Stimulated activated naive B cell treated with anti-CD40 and anti-IgM and Interleukin-4, amounts not matched to agents 10 μg/mL and 1 μg/mL and 100 μg/mL, for 72 hours (primary cell): Measurements from ENCODE around the gene SPHKAP.

Experiments used
- ATAC-seq, 2 donors: fragments of 150-1000 bp; cut with Tn5 transposase; replicated peaks; 2 replicates each; pipeline ENCODE4 v1.10.0; 2021; ENCODE audit warnings: moderate library complexity in 1 of 2
- DNase-seq: peaks from one replicate; pipeline ENCODE4 v3.0.0; 2021
- H3K27ac Mint-ChIP-seq: one replicate; pipeline ENCODE4 v1.8.0; 2022; ENCODE audit warnings: mild to moderate bottlenecking, mixed read lengths
- H3K27me3 Mint-ChIP-seq, 2 donors: one replicate each; pipeline ENCODE4 v1.8.0; 2022; ENCODE audit warnings: mixed read lengths in 2 of 2
- H3K36me3 Mint-ChIP-seq, 2 donors: one replicate each; pipeline ENCODE4 v1.8.0; 2022; ENCODE audit warnings: mixed read lengths in 2 of 2, mild to moderate bottlenecking in 1 of 2
- H3K4me1 Mint-ChIP-seq, 2 donors: one replicate each; pipeline ENCODE4 v1.8.0; 2022; ENCODE audit warnings: mixed read lengths in 2 of 2, mild to moderate bottlenecking in 1 of 2
- H3K4me3 Mint-ChIP-seq, 2 donors: one replicate each; pipeline ENCODE4 v1.8.0; 2022; ENCODE audit warnings: mild to moderate bottlenecking in 2 of 2, mixed read lengths in 2 of 2, moderate library complexity in 1 of 2
- H3K9me3 Mint-ChIP-seq, 2 donors: one replicate each; pipeline ENCODE4 v1.8.0; 2022; ENCODE audit warnings: mixed read lengths in 2 of 2, mild to moderate bottlenecking in 1 of 2

The SPHKAP gene

DNA sequence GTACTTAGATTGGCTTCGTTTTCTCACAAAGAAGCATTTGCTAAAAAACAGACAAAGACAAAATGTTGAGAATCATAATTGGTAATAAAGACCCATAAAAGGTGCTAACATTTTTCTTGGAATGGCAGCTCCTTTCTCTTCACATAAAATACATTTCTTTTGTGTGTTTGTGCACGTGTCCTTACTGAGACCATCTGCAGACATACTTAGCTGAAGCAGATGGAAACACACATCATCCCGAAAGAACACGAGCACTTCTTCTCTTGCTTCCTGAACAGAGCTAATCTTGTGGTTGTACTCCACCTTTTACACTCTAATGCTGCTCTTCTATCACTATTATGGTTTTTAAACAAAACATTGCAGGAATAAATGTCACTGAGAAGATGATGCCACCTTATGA, 142.5 kb downstream of the SPHKAP start:
- no peak overlapping the region for H3K4me3 Mint-ChIP-seq
- no peaks in the 10 kb centered on the region for H3K36me3 Mint-ChIP-seq
- no peak overlapping the region for H3K27ac Mint-ChIP-seq
- no peaks in the 10 kb centered on the region for H3K4me1 Mint-ChIP-seq
- no peaks in the 10 kb centered on the region for H3K9me3 Mint-ChIP-seq
- H3K27me3 Mint-ChIP-seq, result no peaks in the 10 kb centered on the region
- DNase-seq (no peak), ATAC-seq (no peak)

DNA sequence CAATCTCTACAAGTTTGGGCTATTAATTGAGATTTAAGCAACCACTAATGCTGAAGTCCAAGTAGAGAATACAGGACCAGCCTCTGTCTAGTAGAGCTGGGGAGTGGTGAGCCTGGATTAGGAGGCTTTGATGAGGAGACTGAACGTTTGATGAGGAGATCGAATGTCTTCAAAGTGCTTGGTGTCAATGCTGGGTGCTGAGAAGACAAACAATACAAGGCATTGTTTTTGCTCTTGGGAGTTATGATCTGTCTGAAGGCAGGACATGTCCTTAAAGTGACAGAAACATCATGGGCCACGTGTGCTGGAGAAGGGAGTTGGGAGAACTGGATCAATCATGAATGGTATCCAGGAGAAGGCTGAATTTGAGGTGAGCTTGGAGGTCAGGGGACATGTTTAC, 143.6 kb downstream of the SPHKAP start:
- Mint-ChIP-seq H3K27me3 (no peaks in the 10 kb centered on the region), H3K27ac (no peak overlapping the region), H3K4me1 (no peaks in the 10 kb centered on the region), H3K9me3 (peaks cover 2 to 6% of the 10 kb centered on the region in 2 donors), H3K4me3 (no peak overlapping the region), H3K36me3 (no peaks in the 10 kb centered on the region)
- no peak for DNase-seq
- no peak for ATAC-seq

- DNase-seq, result no peak
- H3K9me3 Mint-ChIP-seq, result peaks cover 0 to 8% of the 10 kb centered on the region in 2 donors
- H3K27me3 Mint-ChIP-seq, result no peaks in the 10 kb centered on the region
- no peak overlapping the region for H3K4me3 Mint-ChIP-seq
- H3K4me1 Mint-ChIP-seq, result no peaks in the 10 kb centered on the region
- no peak overlapping the region for H3K27ac Mint-ChIP-seq
- ATAC-seq, result no peak
- no peaks in the 10 kb centered on the region for H3K36me3 Mint-ChIP-seq
These were observed 157.9 kb downstream of the SPHKAP start for GRCh38 chr2:228023619-228024018.

- ATAC-seq, result no peak
- Mint-ChIP-seq H3K9me3 (peaks cover 0 to 10% of the 10 kb centered on the region in 2 donors), H3K27me3 (no peaks in the 10 kb centered on the region), H3K4me1 (no peaks in the 10 kb centered on the region), H3K36me3 (no peaks in the 10 kb centered on the region), H3K4me3 (no peak overlapping the region), H3K27ac (no peak overlapping the region)
- DNase-seq, result no peak
These were observed 163.2 kb downstream of the SPHKAP start for GRCh38 chr2:228018311-228018710.

GRCh38 chr2:228017784-228018183, 163.7 kb downstream of the SPHKAP start:
- H3K36me3 Mint-ChIP-seq, result no peaks in the 10 kb centered on the region
- no peaks in the 10 kb centered on the region for H3K4me1 Mint-ChIP-seq
- no peaks in the 10 kb centered on the region for H3K27me3 Mint-ChIP-seq
- peaks cover 0 to 10% of the 10 kb centered on the region in 2 donors for H3K9me3 Mint-ChIP-seq
- no peak for DNase-seq
- H3K27ac Mint-ChIP-seq, result no peak overlapping the region
- H3K4me3 Mint-ChIP-seq, result no peak overlapping the region
- ATAC-seq, result no peak

GRCh38 chr2:228016402-228016801, 165.1 kb downstream of the SPHKAP start:
- H3K27ac Mint-ChIP-seq, result no peak overlapping the region

DNA sequence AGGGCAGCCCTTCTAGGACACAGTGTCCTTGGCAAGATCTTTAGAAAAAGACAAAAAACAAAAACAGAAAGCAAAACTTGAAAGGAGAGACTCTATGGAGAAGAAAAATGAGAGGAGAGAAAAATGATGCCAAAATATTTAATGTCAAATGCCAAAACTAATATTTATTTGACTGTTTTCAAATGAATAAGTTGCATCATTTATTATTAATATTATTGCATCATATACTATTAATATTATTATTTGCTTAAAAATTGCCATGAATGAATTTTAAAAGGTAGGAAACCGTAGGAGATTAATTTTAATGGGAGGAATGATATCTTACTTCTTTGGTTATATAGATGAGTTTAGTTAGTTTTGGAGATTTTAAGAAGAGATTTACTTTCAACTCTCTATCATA, 165.7 kb downstream of the SPHKAP start:
- no peaks in the 10 kb centered on the region for H3K27me3 Mint-ChIP-seq
- ATAC-seq (no peak), DNase-seq (no peak)
- no peak overlapping the region for H3K4me3 Mint-ChIP-seq
- no peak overlapping the region for H3K27ac Mint-ChIP-seq
- H3K9me3 Mint-ChIP-seq, result peaks cover 0 to 7% of the 10 kb centered on the region in 2 donors
- no peaks in the 10 kb centered on the region for H3K36me3 Mint-ChIP-seq
- H3K4me1 Mint-ChIP-seq, result no peaks in the 10 kb centered on the region

More at GRCh38 chr2:228016402-228016801, 165.1 kb downstream of the SPHKAP start:
- Mint-ChIP-seq H3K4me3 (no peak overlapping the region), H3K27me3 (no peaks in the 10 kb centered on the region), H3K4me1 (no peaks in the 10 kb centered on the region), H3K36me3 (no peaks in the 10 kb centered on the region), H3K9me3 (peaks cover 0 to 7% of the 10 kb centered on the region in 2 donors)
- DNase-seq (no peak), ATAC-seq (no peak)

DNA sequence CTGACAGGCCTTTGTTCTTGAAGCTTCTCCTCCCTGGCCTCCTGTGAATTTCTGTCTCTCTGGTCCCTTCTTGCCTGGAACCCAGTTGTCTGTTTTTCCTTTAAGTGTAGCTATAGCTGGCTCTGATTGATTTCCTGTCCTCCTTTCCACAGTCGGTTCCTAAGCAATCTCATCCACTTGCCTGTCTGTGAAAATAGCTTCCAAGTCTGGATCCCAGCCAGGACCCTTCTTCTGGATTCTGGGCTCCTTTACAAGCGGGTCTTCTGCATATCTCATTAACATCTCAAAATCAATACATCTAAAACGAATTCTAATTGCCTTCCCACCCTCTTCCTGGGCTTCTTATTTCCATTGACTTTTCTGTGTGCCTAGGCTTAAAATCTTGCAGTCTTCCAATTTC, 185.1 kb downstream of the SPHKAP start:
- no peaks in the 10 kb centered on the region for H3K36me3 Mint-ChIP-seq
- no peak overlapping the region for H3K27ac Mint-ChIP-seq
- no peaks in the 10 kb centered on the region for H3K27me3 Mint-ChIP-seq
- ATAC-seq, result no peak
- peaks cover 0 to 1% of the 10 kb centered on the region in 2 donors for H3K9me3 Mint-ChIP-seq
- no peak for DNase-seq
- H3K4me3 Mint-ChIP-seq, result no peak overlapping the region
- H3K4me1 Mint-ChIP-seq, result no peaks in the 10 kb centered on the region

GRCh38 chr2:227990937-227991336, 190.6 kb downstream of the SPHKAP start:
- H3K9me3 Mint-ChIP-seq, result no peaks in the 10 kb centered on the region
- no peaks in the 10 kb centered on the region for H3K27me3 Mint-ChIP-seq
- no peak overlapping the region for H3K27ac Mint-ChIP-seq
- no peaks in the 10 kb centered on the region for H3K4me1 Mint-ChIP-seq
- no peaks in the 10 kb centered on the region for H3K36me3 Mint-ChIP-seq
- H3K4me3 Mint-ChIP-seq, result no peak overlapping the region
- ATAC-seq, result no peak
- DNase-seq, result no peak

DNA sequence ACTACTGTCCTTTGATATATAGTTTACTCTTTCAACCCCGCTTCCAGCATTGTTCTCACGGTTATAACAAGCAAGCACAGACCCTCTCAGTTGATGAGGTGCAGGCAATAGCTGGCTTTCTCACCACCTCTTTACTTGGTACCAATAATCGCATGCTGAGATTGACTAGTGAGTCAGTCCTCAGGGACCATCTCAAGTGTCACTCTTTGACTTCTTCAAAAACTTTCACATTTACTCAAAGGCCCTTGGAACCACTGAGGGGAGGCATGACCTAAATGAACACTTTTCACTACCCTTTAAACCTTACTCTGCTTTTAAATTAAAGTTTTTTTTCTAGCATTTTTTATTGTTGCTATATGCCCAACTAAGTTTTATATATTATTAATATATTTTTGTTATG, 208.2 kb downstream of the SPHKAP start:
- Mint-ChIP-seq H3K27me3 (peaks cover 0 to 5% of the 10 kb centered on the region in 2 donors), H3K4me1 (no peaks in the 10 kb centered on the region), H3K9me3 (peaks cover 0 to 2% of the 10 kb centered on the region in 2 donors), H3K4me3 (no peak overlapping the region), H3K27ac (no peak overlapping the region), H3K36me3 (no peaks in the 10 kb centered on the region)
- ATAC-seq (peak; percentile 36 to 45), DNase-seq (no peak)

DNA sequence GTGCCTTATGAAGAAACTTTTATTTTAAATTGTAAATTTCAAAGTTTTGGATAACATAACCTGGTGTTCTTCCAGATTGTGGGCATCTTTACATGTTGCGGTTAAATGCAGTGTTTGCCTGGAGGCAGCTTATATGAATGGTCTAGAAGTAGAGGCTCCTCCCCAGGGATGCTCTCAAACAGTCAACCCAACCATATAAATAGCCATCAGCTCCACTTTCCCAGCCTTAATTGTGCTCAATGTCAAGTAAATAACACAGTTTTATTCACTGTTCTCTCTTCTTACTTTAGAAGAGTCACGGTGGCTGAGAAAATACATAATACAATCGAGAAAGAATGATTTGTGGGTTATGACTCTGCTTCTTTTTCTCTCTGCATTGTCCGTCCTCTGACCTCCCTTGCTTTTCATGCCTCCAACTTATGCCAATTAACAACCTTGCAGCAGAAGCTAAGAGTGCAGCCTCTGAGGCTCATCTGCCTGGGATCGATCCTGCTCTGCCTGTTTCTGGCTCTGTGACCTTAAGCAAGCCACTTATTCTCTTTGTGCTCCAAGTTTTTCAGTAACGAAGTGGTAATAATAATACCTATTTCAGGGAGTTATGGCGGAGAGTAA, 209.8 kb downstream of the SPHKAP start:
- H3K27ac Mint-ChIP-seq, result no peak overlapping the region
- ATAC-seq, result no peak
- H3K4me1 Mint-ChIP-seq, result no peaks in the 10 kb centered on the region
- H3K9me3 Mint-ChIP-seq, result peaks cover 0 to 3% of the 10 kb centered on the region in 2 donors
- H3K4me3 Mint-ChIP-seq, result no peak overlapping the region
- H3K36me3 Mint-ChIP-seq, result no peaks in the 10 kb centered on the region
- peaks cover 0 to 5% of the 10 kb centered on the region in 2 donors for H3K27me3 Mint-ChIP-seq
- DNase-seq, result no peak

DNA sequence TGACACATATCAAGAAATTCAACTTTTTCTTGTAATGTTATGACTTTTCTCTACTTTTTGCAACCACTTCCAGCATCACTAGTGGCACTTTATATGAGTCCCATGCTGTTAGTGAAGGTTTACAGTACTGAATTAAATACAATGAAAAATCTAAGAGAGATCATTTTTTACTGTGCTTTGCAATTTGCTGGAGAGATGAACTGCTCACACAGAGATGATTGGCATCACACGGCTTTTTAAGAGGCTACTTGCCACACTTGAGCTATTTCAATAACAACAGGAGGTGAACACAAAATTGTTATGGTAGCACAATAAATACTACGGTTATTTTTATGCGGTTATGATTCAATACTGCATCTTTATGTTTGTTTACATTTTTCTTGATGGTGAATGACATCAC, 221.2 kb downstream of the SPHKAP start:
- Mint-ChIP-seq H3K4me1 (no peaks in the 10 kb centered on the region), H3K36me3 (no peaks in the 10 kb centered on the region), H3K4me3 (no peak overlapping the region), H3K9me3 (peaks cover 2 to 3% of the 10 kb centered on the region in 2 donors), H3K27me3 (no peaks in the 10 kb centered on the region), H3K27ac (no peak overlapping the region)
- ATAC-seq (no peak), DNase-seq (no peak)

GRCh38 chr2:227942965-227943364, 238.5 kb downstream of the SPHKAP start:
- peaks cover 0 to 7% of the 10 kb centered on the region in 2 donors for H3K27me3 Mint-ChIP-seq
- H3K4me3 Mint-ChIP-seq, result no peak overlapping the region

GRCh38 chr2:227942021-227942420, 239.5 kb downstream of the SPHKAP start:
- ATAC-seq, result peak; percentile 50 to 69

More at GRCh38 chr2:227942965-227943364, 238.5 kb downstream of the SPHKAP start:
- Mint-ChIP-seq H3K4me1 (no peaks in the 10 kb centered on the region), H3K9me3 (peaks cover 5% of the 10 kb centered on the region in 2 donors), H3K27ac (no peak overlapping the region), H3K36me3 (no peaks in the 10 kb centered on the region)
- DNase-seq (no peak), ATAC-seq (no peak)

GRCh38 chr2:227939271-227940027, 242.0 kb downstream of the SPHKAP start:
- H3K27ac Mint-ChIP-seq, result no peak overlapping the region
- DNase-seq (no peak), ATAC-seq (no peak)
- no peak overlapping the region for H3K4me3 Mint-ChIP-seq
- peaks cover 0 to 7% of the 10 kb centered on the region in 2 donors for H3K27me3 Mint-ChIP-seq
- H3K4me1 Mint-ChIP-seq, result no peaks in the 10 kb centered on the region
- H3K9me3 Mint-ChIP-seq, result peaks cover 0 to 5% of the 10 kb centered on the region in 2 donors
- no peaks in the 10 kb centered on the region for H3K36me3 Mint-ChIP-seq

More at GRCh38 chr2:227942021-227942420, 239.5 kb downstream of the SPHKAP start:
- Mint-ChIP-seq H3K4me1 (no peaks in the 10 kb centered on the region), H3K9me3 (peaks cover 5% of the 10 kb centered on the region in 2 donors), H3K4me3 (no peak overlapping the region), H3K27me3 (peaks cover 0 to 7% of the 10 kb centered on the region in 2 donors), H3K27ac (no peak overlapping the region), H3K36me3 (no peaks in the 10 kb centered on the region)
- DNase-seq, result no peak
